ENCODE measurements around the gene GRM7. TPM values are rescaled to one million over a fixed set of nuclear protein-coding genes. Genes with fewer than 3 reads are reported as not detected.

The GRM7 gene
- total and polyA plus RNA-seq, 2 donors (not counting 1 experiment from before 2014, with no cell fraction given) = not detected

GRCh38 chr3:7271631-7272030, 410.7 kb downstream of the GRM7 start:
- Histone ChIP-seq H3K9me3 (ENCODE audit: control insufficient read depth, insufficient read depth, low read depth, low read length) (no peaks in the 10 kb centered on the region), H2AFZ (ENCODE audit: low read length) (no peak overlapping the region), H3K4me2 (ENCODE audit: extremely low read depth, insufficient read depth, low read length) (no peak overlapping the region), H3K9ac (ENCODE audit: insufficient read depth, low read length) (no peak overlapping the region), H3K79me2 (ENCODE audit: control insufficient read depth, insufficient read depth, low read length) (no peaks in the 10 kb centered on the region), H4K20me1 (ENCODE audit: control insufficient read depth, extremely low read depth, insufficient read depth, low read length) (no peaks in the 10 kb centered on the region), H3K27ac (ENCODE audit: insufficient read depth, low read length) (no peak overlapping the region), H3K4me1 (ENCODE audit: control insufficient read depth, extremely low read depth, insufficient read depth, low read length) (no peaks in the 10 kb centered on the region), H3K27me3 (ENCODE audit: control insufficient read depth, insufficient read depth, low read length) (no peaks in the 10 kb centered on the region), H3K4me3 (replicated peaks in 1 of 4; ENCODE audit: control extremely low read depth in 1 of 4, insufficient read depth in 1 of 4, low read depth in 3 of 4, low read length in 4 of 4) (no peak overlapping the region), H3K36me3 (ENCODE audit: control insufficient read depth, insufficient read depth, low read length) (no peaks in the 10 kb centered on the region)
- TF ChIP-seq CTCF (conservative IDR thresholded peaks at IDR 0.05 in 1 of 2, IDR thresholded peaks at IDR 0.05 in 1 of 2; ENCODE audit: low read depth in 1 of 2, low read length in 2 of 2) (no peak), EZH2 (IDR thresholded peaks at IDR 0.05; ENCODE audit: low read length, missing control alignments) (no peak)
- DNase-seq (ENCODE audit: low read depth in 2 of 2) = no peak

GRCh38 chr3:7272203-7272602, 411.3 kb downstream of the GRM7 start:
- Histone ChIP-seq H3K9ac (ENCODE audit: insufficient read depth, low read length) (no peak overlapping the region), H3K4me3 (replicated peaks in 1 of 4; ENCODE audit: control extremely low read depth in 1 of 4, insufficient read depth in 1 of 4, low read depth in 3 of 4, low read length in 4 of 4) (no peak overlapping the region), H3K79me2 (ENCODE audit: control insufficient read depth, insufficient read depth, low read length) (no peaks in the 10 kb centered on the region), H3K9me3 (ENCODE audit: control insufficient read depth, insufficient read depth, low read depth, low read length) (no peaks in the 10 kb centered on the region), H2AFZ (ENCODE audit: low read length) (no peak overlapping the region), H3K4me2 (ENCODE audit: extremely low read depth, insufficient read depth, low read length) (no peak overlapping the region), H3K27ac (ENCODE audit: insufficient read depth, low read length) (no peak overlapping the region), H3K4me1 (ENCODE audit: control insufficient read depth, extremely low read depth, insufficient read depth, low read length) (no peaks in the 10 kb centered on the region), H4K20me1 (ENCODE audit: control insufficient read depth, extremely low read depth, insufficient read depth, low read length) (no peaks in the 10 kb centered on the region), H3K36me3 (ENCODE audit: control insufficient read depth, insufficient read depth, low read length) (no peaks in the 10 kb centered on the region), H3K27me3 (ENCODE audit: control insufficient read depth, insufficient read depth, low read length) (no peaks in the 10 kb centered on the region)
- no peak for DNase-seq (ENCODE audit: low read depth in 2 of 2)
- TF ChIP-seq CTCF (conservative IDR thresholded peaks at IDR 0.05 in 1 of 2, IDR thresholded peaks at IDR 0.05 in 1 of 2; ENCODE audit: low read depth in 1 of 2, low read length in 2 of 2) = no peak
- no peak for TF ChIP-seq EZH2 (IDR thresholded peaks at IDR 0.05; ENCODE audit: low read length, missing control alignments)

- no peaks in the 10 kb centered on the region for H3K79me2 ChIP-seq (ENCODE audit: control insufficient read depth, insufficient read depth, low read length)
- no peak overlapping the region for H3K27ac ChIP-seq (ENCODE audit: insufficient read depth, low read length)
- H3K36me3 ChIP-seq (ENCODE audit: control insufficient read depth, insufficient read depth, low read length) = no peaks in the 10 kb centered on the region
- no peaks in the 10 kb centered on the region for H3K27me3 ChIP-seq (ENCODE audit: control insufficient read depth, insufficient read depth, low read length)
- no peaks in the 10 kb centered on the region for H4K20me1 ChIP-seq (ENCODE audit: control insufficient read depth, extremely low read depth, insufficient read depth, low read length)
- no peaks in the 10 kb centered on the region for H3K4me1 ChIP-seq (ENCODE audit: control insufficient read depth, extremely low read depth, insufficient read depth, low read length)
- no peak overlapping the region for H2AFZ ChIP-seq (ENCODE audit: low read length)
- no peaks in the 10 kb centered on the region for H3K9me3 ChIP-seq (ENCODE audit: control insufficient read depth, insufficient read depth, low read depth, low read length)
- no peak overlapping the region for H3K4me2 ChIP-seq (ENCODE audit: extremely low read depth, insufficient read depth, low read length)
- no peak overlapping the region for H3K9ac ChIP-seq (ENCODE audit: insufficient read depth, low read length)
- TF ChIP-seq EZH2 (IDR thresholded peaks at IDR 0.05; ENCODE audit: low read length, missing control alignments) = no peak
- no peak for TF ChIP-seq CTCF (conservative IDR thresholded peaks at IDR 0.05 in 1 of 2, IDR thresholded peaks at IDR 0.05 in 1 of 2; ENCODE audit: low read depth in 1 of 2, low read length in 2 of 2)
- H3K4me3 ChIP-seq (replicated peaks in 1 of 4; ENCODE audit: control extremely low read depth in 1 of 4, insufficient read depth in 1 of 4, low read depth in 3 of 4, low read length in 4 of 4) = no peak overlapping the region
- no peak for DNase-seq (ENCODE audit: low read depth in 2 of 2)
These were observed 414.5 kb downstream of the GRM7 start for GRCh38 chr3:7275396-7275795.
